Measurements from ENCODE around the gene FIBCD1. TPM values are rescaled to one million over a fixed set of nuclear protein-coding genes. Genes with fewer than 3 reads are reported as not detected.

Gene FIBCD1
- total and polyA plus RNA-seq, 11 donors, result 0.24 to 3.9 (median 1.3) TPM; not detected in 2

DNA sequence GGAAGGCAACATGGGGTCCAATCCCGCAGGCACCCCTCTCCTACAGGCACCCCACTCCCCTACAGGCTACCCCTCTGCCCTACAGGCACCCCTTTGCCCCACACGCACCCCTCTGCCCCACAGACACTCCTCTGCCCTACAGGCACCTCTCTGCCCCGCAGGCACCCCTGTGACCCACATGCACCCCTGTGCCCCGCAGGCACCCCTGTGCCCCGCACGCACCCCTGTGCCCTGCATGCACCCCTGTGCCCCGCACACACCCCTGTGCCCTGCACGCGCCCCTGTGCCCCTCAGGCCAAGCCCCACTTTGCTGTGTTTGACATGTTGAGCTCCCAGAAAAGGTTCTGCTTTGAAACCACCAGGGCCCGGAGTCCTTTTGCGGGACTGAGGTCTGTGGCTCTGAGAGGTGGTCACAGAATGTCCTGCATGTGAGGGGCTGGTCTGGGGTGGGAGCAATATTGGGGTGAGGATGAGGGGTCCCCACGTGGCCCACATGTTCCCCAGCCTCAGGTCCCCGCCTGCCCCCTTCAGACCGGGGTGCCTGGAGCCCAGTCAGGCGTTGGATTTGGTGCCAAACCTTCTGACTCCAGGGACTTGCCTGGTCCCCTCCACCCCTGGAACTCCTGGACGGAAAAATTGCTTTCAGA lies 41.8 kb downstream of the FIBCD1 start:
- WGBS, 4 donors, result 79 to 85% (median 81%) methylated on average over 15 to 16 of the region's 16 CpGs
- Histone ChIP-seq H3K4me1 (peaks cover 0 to 33% (median 17%) of the 10 kb centered on the region in 12 donors), H3K4me3 (no peak overlapping the region), H3K9me3 (no peaks in the 10 kb centered on the region), H3K27me3 (peaks cover 0 to 17% (median 0%) of the 10 kb centered on the region in 9 donors), H3K27ac (no peak overlapping the region), H3K36me3 (peaks cover 0 to 15% (median 8%) of the 10 kb centered on the region in 9 donors)
- intact Hi-C loops (cut with DNase I), result no loop called here
- ATAC-seq (no peak), DNase-seq (peak in 1 of 5 donors; percentile 23)
- TF ChIP-seq POLR2A (IDR thresholded peaks at IDR 0.05), result no peak
- TF ChIP-seq, protein P1, sequence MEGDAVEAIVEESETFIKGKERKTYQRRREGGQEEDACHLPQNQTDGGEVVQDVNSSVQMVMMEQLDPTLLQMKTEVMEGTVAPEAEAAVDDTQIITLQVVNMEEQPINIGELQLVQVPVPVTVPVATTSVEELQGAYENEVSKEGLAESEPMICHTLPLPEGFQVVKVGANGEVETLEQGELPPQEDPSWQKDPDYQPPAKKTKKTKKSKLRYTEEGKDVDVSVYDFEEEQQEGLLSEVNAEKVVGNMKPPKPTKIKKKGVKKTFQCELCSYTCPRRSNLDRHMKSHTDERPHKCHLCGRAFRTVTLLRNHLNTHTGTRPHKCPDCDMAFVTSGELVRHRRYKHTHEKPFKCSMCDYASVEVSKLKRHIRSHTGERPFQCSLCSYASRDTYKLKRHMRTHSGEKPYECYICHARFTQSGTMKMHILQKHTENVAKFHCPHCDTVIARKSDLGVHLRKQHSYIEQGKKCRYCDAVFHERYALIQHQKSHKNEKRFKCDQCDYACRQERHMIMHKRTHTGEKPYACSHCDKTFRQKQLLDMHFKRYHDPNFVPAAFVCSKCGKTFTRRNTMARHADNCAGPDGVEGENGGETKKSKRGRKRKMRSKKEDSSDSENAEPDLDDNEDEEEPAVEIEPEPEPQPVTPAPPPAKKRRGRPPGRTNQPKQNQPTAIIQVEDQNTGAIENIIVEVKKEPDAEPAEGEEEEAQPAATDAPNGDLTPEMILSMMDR (IDR thresholded peaks at IDR 0.05), result no peak

DNA sequence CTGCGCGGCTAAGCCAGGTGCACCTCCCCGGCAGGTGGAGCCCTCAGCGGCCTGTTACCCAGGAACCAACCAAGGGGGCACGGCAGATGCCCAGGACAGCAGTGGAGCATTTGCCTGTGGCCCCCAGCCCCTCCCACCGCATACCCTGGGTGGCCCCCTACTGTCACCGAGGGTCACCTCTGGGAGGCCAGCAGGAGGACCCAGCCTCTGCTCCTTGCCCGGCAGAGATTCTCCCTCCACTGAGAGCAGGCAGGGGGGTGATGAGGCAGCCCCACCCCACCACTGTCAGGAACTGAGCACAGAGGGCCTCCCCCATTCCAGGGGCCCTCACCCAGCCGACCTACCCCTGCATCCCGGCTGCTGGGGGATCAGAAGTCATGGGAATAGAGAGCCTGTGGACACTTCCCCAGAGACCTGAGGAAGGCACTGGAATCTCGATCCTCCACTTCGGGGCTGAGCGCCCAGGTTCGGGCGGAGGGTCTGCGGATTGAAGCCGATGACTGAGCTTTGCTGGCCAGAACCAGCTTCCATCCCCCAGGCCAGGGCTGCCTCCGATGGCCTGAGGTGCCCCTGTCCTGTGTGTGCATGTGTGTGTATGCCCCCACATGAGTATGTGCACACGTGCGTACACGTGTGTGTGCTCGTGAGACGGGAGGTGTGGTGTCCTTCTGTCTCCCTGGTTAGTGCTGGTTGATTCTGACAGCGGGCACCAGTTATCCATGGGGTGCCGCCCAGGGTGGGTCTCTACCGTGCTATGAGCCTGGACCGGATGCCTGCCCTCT lies 42.6 kb downstream of the FIBCD1 start, which contains the start of gene QRFP:
Gene QRFP, minus strand, starts transcription at position 580 of the 782 bp plus-strand sequence. CDS start 2,974 bp downstream, outside the sequence.
- H3K27me3 ChIP-seq, result peaks cover 0 to 10% (median 0%) of the 10 kb centered on the region in 9 donors
- H3K4me3 ChIP-seq, result no peak within 1 kb of the TSS
- peaks cover 0 to 19% (median 10%) of the 10 kb centered on the region in 9 donors for H3K36me3 ChIP-seq
- no peak for DNase-seq
- H3K9me3 ChIP-seq, result no peaks in the 10 kb centered on the region
- H3K27ac ChIP-seq, result no peak within 1 kb of the TSS
- intact Hi-C loops (cut with DNase I), result no loop called here
- TF ChIP-seq, protein P1 (IDR thresholded peaks at IDR 0.05), result no peak
- no peak for TF ChIP-seq POLR2A (IDR thresholded peaks at IDR 0.05)
- peaks cover 0 to 35% (median 17%) of the 10 kb centered on the region in 12 donors for H3K4me1 ChIP-seq
- 73 to 89% (median 80%) methylated on average over 6 to 27 of the region's 27 CpGs for WGBS, 4 donors
- no peak for ATAC-seq

DNA sequence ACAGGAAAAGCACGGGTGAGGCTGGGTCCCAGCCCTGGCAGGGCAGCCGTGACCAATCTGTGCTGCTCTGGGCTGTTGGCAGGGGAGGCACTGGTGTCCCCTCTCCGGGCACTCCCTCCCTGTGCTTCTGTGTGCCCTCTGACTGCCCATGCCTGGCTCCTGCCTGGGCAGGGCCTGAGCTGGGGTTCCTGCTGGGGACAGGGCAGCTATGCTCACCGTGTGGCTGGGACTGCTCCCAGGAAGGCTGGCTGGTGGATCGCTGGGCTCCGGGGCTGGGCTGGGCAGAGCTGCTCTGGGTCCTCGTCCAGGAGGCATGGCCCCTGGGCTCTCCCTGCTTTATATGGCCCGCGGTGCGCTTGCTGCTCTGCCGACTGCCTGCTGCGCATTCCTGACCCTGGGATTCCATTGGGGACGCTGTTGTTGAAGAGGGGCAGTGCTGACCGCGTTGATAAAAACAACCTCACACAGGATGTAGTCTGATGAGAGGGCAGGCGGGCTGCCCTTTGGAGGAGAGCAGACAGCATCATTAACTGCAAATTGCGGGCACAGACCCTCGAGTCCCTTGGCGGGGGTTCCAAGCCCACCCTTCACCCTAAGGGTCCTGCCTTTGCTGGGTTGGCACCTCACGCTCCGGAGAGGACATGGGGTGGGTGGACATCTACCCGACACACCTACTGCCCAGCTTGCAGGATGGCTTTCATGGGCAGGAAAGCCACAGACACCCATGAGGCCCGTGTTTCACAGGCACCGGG lies 43.4 kb downstream of the FIBCD1 start:
- Histone ChIP-seq H3K27me3 (peaks cover 0 to 8% (median 0%) of the 10 kb centered on the region in 9 donors), H3K36me3 (peaks cover 0 to 21% (median 13%) of the 10 kb centered on the region in 9 donors), H3K4me1 (peaks cover 0 to 35% (median 17%) of the 10 kb centered on the region in 12 donors), H3K9me3 (no peaks in the 10 kb centered on the region), H3K4me3 (no peak overlapping the region), H3K27ac (peak overlapping the region in 1 of 12 donors; percentile 66)
- DNase-seq (no peak), ATAC-seq (peak; percentile 31 to 63 (median 51))
- TF ChIP-seq, protein P1 (IDR thresholded peaks at IDR 0.05), result no peak
- TF ChIP-seq POLR2A (IDR thresholded peaks at IDR 0.05), result no peak
- intact Hi-C loops (cut with DNase I), result no loop called here
- 51 to 70% (median 55%) methylated on average over 16 to 24 of the region's 24 CpGs for WGBS, 4 donors
